Hepatocyte (in vitro differentiated cells): ENCODE results near the gene PLBD2. TPM values are rescaled to one million over a fixed set of nuclear protein-coding genes. Genes with fewer than 3 reads are reported as not detected.
A peak's percentile ranks its signal among the peaks of the same experiment; 100 is the strongest.

Experiments
- DNase-seq: peaks from one replicate; pipeline ENCODE4 v3.0.0-alpha.2; 2016; ENCODE audit warnings: low spot score
- H2AFZ ChIP-seq: fragments of 200-600 bp; sonication (generic); 2 replicates; pipeline ENCODE4 v1.6.0; 2016; ENCODE audit warnings: antibody characterized with exemption, mild to moderate bottlenecking
- H3K27ac ChIP-seq: fragments of 200-600 bp; sonication (generic); 2 replicates; pipeline ENCODE4 v1.5.1; 2016; ENCODE audit warnings: mild to moderate bottlenecking
- H3K27me3 ChIP-seq: fragments of 200-600 bp; sonication (generic); 2 replicates; pipeline ENCODE4 v1.6.1; 2016
- H3K36me3 ChIP-seq: fragments of 200-600 bp; sonication (generic); replicated peaks from 2 replicates; pipeline ENCODE4 v1.5.1; 2016; ENCODE audit warnings: low read depth; ENCODE audit not compliant: insufficient read depth
- H3K4me1 ChIP-seq: fragments of 200-600 bp; sonication (generic); 2 replicates; pipeline ENCODE4 v1.5.1; 2016; ENCODE audit warnings: mild to moderate bottlenecking, moderate library complexity; ENCODE audit not compliant: insufficient read depth
- H3K4me2 ChIP-seq: fragments of 200-600 bp; sonication (generic); 2 replicates; pipeline ENCODE4 v1.6.0; 2016
- H3K4me3 ChIP-seq: fragments of 200-600 bp; sonication (generic); 2 replicates; pipeline ENCODE4 v1.5.1; 2016; ENCODE audit warnings: mild to moderate bottlenecking
- H3K79me2 ChIP-seq: fragments of 200-600 bp; sonication (generic); 2 replicates; pipeline ENCODE4 v1.6.0; 2017; ENCODE audit warnings: mild to moderate bottlenecking
- H3K9me2 ChIP-seq: fragments of 200-600 bp; sonication (generic); replicated peaks from 2 replicates; pipeline ENCODE4 v1.6.0; 2017; ENCODE audit warnings: mild to moderate bottlenecking; ENCODE audit not compliant: insufficient read depth
- H3K9me3 ChIP-seq: fragments of 200-600 bp; sonication (generic); 2 replicates; pipeline ENCODE4 v1.5.1; 2016; ENCODE audit warnings: low read depth, mild to moderate bottlenecking
- H4K20me1 ChIP-seq: fragments of 200-600 bp; sonication (generic); 2 replicates; pipeline ENCODE4 v1.6.0; 2016; ENCODE audit warnings: mild to moderate bottlenecking; ENCODE audit not compliant: insufficient read depth, poor library complexity, severe bottlenecking
- EZH2 ChIP-seq: fragments of 200-600 bp; sonication (generic); IDR thresholded peaks from 2 replicates; pipeline ENCODE4 v1.6.1; 2016; ENCODE audit warnings: antibody characterized with exemption, mild to moderate bottlenecking, borderline replicate concordance
- EZH2phosphoT487 ChIP-seq: fragments of 200-600 bp; sonication (generic); IDR thresholded peaks from one replicate; pipeline ENCODE4 v1.6.1; 2018; ENCODE audit warnings: antibody characterized with exemption, mild to moderate bottlenecking, low read depth, moderate library complexity; ENCODE audit not compliant: unreplicated experiment, severe bottlenecking
- WGBS: methylation state at CpG from one replicate; pipeline ENCODE4 v1.1.6; 2016; ENCODE audit warnings: low lambda C conversion rate; ENCODE audit errors: missing lambda C conversion rate; 5-methylcytosine and 5-hydroxymethylcytosine counted together
- polyA plus RNA-seq: library from polyadenylated mRNA; unstranded; fragments of >200 nt; fragmentation: Nextera tagmentation; extraction: Ambion mirVana; gene quantifications from 2 replicates; pipeline ENCODE4 v1.2.1, GENCODE V29; 2016
- total RNA-seq: library from RNA; depleted of rRNA; stranded (reverse); fragments of >200 nt; gene quantifications from 2 replicates; pipeline ENCODE4 v1.2.3, GENCODE V29; 2014
- TF ChIP-seq, protein P1 (sequence below): fragments of 200-600 bp; sonication (generic); IDR thresholded peaks from 2 replicates; pipeline ENCODE4 v1.5.1; 2016; ENCODE audit warnings: antibody characterized with exemption, mild to moderate bottlenecking; ENCODE audit not compliant: poor library complexity

Gene PLBD2
- total and polyA plus RNA-seq, 2 experiments from 2014 or later, result 32.5 to 47.6 TPM

DNA sequence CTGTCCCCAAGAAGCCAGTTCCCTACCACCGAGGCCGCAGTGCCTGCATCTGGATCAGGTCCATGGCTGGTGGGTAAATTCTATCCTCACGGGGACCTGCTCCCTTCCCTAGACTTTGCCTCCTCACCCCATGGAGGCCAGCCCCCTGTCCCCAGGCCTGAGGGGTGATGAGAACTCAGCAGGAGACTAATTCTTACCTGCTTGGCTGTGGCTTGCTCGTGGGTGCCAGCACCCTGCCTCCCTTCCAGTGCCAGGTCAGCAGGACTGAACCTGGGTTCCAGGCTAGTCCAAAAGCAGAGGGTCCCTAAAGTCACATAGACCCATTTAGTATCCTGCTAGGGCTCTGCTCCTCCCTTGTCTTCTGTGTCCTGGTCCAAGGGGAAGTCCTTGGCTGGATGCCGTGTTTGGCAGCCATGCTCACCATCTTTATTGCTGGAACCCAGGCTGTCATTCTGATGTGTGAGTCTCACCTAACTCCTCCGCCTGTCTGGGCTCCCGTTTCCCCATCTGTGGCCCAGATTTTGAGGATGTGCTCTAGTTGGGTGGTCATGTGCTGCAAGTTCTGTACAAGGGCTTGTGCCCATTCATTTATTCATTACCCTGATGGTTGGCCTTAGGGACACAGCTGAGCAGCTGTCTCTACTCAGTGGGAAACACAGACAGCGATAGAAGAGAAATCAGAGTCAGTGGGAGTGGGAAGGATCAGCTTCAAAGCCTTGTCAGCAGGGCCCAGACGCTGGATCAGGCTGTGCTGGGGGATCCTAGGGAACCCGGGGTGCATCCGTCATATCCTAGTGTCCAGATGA is 949 bp downstream of the PLBD2 start:
- Histone ChIP-seq H3K9me2 (no peaks in the 10 kb centered on the region), H3K4me3 (peak overlapping the region; percentile 99), H3K27me3 (no peaks in the 10 kb centered on the region), H3K9me3 (no peaks in the 10 kb centered on the region), H3K27ac (peak overlapping the region; percentile 52), H2AFZ (peak overlapping the region; percentile 85), H3K79me2 (peaks cover 9% of the 10 kb centered on the region), H3K4me2 (peak overlapping the region; percentile 95), H4K20me1 (peaks cover 13% of the 10 kb centered on the region), H3K4me1 (peaks cover 11% of the 10 kb centered on the region), H3K36me3 (no peaks in the 10 kb centered on the region)
- 45% methylated on average over 11 of the region's 11 CpGs for WGBS
- DNase-seq, result no peak
- TF ChIP-seq, protein P1, sequence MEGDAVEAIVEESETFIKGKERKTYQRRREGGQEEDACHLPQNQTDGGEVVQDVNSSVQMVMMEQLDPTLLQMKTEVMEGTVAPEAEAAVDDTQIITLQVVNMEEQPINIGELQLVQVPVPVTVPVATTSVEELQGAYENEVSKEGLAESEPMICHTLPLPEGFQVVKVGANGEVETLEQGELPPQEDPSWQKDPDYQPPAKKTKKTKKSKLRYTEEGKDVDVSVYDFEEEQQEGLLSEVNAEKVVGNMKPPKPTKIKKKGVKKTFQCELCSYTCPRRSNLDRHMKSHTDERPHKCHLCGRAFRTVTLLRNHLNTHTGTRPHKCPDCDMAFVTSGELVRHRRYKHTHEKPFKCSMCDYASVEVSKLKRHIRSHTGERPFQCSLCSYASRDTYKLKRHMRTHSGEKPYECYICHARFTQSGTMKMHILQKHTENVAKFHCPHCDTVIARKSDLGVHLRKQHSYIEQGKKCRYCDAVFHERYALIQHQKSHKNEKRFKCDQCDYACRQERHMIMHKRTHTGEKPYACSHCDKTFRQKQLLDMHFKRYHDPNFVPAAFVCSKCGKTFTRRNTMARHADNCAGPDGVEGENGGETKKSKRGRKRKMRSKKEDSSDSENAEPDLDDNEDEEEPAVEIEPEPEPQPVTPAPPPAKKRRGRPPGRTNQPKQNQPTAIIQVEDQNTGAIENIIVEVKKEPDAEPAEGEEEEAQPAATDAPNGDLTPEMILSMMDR, result no peak
- no peak for TF ChIP-seq EZH2
- TF ChIP-seq EZH2phosphoT487, result no peak

DNA sequence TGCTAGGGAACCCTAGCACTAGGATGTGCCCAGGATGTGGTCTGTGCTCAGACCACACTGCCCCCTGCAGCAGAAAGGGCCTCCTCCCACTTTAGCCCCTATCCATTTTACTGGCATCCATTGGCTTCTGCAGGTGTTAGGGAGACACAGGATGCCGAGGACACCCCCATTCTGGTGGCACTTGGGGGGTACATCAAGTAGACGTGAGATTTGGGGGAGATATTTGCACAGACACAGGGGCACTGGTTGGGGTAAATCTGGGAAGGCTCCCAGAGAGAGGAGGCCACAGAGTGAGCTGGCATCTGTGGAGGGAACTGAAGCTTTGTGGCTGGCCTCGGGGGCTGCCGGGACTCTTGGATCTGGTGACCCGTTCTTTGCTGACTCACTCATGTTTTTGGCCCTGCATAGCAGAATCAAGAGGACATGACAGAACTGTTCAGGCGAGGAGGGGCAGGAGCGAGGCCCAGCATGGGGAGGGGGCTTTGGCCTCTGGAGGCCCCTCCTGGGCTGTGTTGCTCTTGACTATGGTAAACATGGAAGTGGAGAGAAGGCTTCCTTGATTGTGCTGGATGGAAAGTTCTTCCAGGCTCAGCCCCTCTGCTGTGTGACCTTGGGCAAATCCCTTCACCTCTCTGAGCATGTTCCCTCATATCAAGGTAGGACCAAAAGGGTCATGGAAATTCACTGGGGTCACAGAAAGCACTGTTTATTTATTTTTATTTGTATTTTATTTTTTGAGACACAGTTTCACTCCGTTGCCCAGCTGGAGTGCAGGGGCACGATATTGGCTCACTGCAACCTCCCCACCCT is 1.8 kb downstream of the PLBD2 start:
- Histone ChIP-seq H3K4me3 (no peak overlapping the region), H3K4me2 (peak overlapping the region; percentile 95), H3K27ac (no peak overlapping the region)

GRCh38 chr12:113361574-113362370 is 3.4 kb downstream of the PLBD2 start:
- Histone ChIP-seq H3K36me3 (no peaks in the 10 kb centered on the region), H3K27ac (no peak overlapping the region), H4K20me1 (peaks cover 15% of the 10 kb centered on the region), H3K27me3 (no peaks in the 10 kb centered on the region), H3K4me3 (no peak overlapping the region), H3K4me2 (no peak overlapping the region), H3K79me2 (peaks cover 9% of the 10 kb centered on the region), H3K9me3 (no peaks in the 10 kb centered on the region), H3K4me1 (peaks cover 4% of the 10 kb centered on the region), H2AFZ (no peak overlapping the region), H3K9me2 (no peaks in the 10 kb centered on the region)
- 93% methylated on average over 12 of the region's 12 CpGs for WGBS
- no peak for DNase-seq
- TF ChIP-seq EZH2, result no peak

More for the DNA sequence above, 1.8 kb downstream of the PLBD2 start:
- Histone ChIP-seq H3K27me3 (no peaks in the 10 kb centered on the region), H3K79me2 (peaks cover 9% of the 10 kb centered on the region), H3K9me2 (no peaks in the 10 kb centered on the region), H3K36me3 (no peaks in the 10 kb centered on the region), H3K9me3 (no peaks in the 10 kb centered on the region), H4K20me1 (peaks cover 15% of the 10 kb centered on the region), H2AFZ (no peak overlapping the region), H3K4me1 (peaks cover 11% of the 10 kb centered on the region)
- TF ChIP-seq EZH2phosphoT487, result no peak
- TF ChIP-seq, protein P1, result peak; percentile 18
- no peak for DNase-seq
- 84% methylated on average over 9 of the region's 9 CpGs for WGBS
